ENCODE data around the gene SLC39A10. TPM values are rescaled to one million over a fixed set of nuclear protein-coding genes. Genes with fewer than 3 reads are reported as not detected.
"Not testable (repeated sequence)": the region's sequence is repeated elsewhere in the genome, so short reads cannot be mapped to it uniquely, and the experiment has no call there.

The SLC39A10 gene
- total and polyA plus RNA-seq, 2 of the 4 experiments (the other 2 are of a cell fraction), result 17.6 to 64.7 TPM

- H3K4me3 ChIP-seq (ENCODE audit: insufficient read depth, low read depth, low read length); intact Hi-C loops (cut with micrococcal nuclease); in situ Hi-C loops (cut with MboI; ENCODE audit: low sequenced_read_pairs); ATAC-seq (ENCODE audit: low read depth); H2AK5ac ChIP-seq (ENCODE audit: low read depth, low read length); H3K56ac ChIP-seq (ENCODE audit: extremely low read depth, insufficient read depth, low read length); H4K5ac ChIP-seq (ENCODE audit: low read depth, low read length); H3K9me3 ChIP-seq (ENCODE audit: control insufficient read depth, insufficient read depth, low read length); H2AK9ac ChIP-seq (replicated peaks; ENCODE audit: low read depth, low read length, poor library complexity); CTCF ChIA-PET; H3K4ac ChIP-seq (ENCODE audit: low read depth, low read length); H2AFZ ChIP-seq (replicated peaks; ENCODE audit: low read length, poor library complexity); H3K36me3 ChIP-seq (ENCODE audit: control insufficient read depth, insufficient read depth, low read length); H3K4me2 ChIP-seq (ENCODE audit: low read depth, low read length); H4K20me1 ChIP-seq (ENCODE audit: insufficient read depth, low read length); H4K91ac ChIP-seq (ENCODE audit: insufficient read depth, low read depth, low read length); dilution Hi-C loops (cut with HindIII; ENCODE audit: low sequenced_read_pairs, unreplicated experiment); DNase-seq; H2BK120ac ChIP-seq (ENCODE audit: low read depth, low read length); H3K9ac ChIP-seq (ENCODE audit: low read depth, low read length); H3K9me1 ChIP-seq (ENCODE audit: insufficient read depth, low read length); H2BK5ac ChIP-seq (ENCODE audit: low read depth, low read length, poor library complexity, severe bottlenecking); H3K27me3 ChIP-seq (ENCODE audit: control insufficient read depth, insufficient read depth, low read length); H3K4me1 ChIP-seq (ENCODE audit: control insufficient read depth, insufficient read depth, low read length); H2BK20ac ChIP-seq (ENCODE audit: low read depth, low read length); POLR2A ChIA-PET (ENCODE audit: unreplicated experiment); H3K14ac ChIP-seq (replicated peaks; ENCODE audit: low read depth, low read length); H2BK15ac ChIP-seq (ENCODE audit: low read depth, low read length); H4K8ac ChIP-seq (ENCODE audit: low read depth in 2 of 2, low read length in 2 of 2); H3K18ac ChIP-seq (ENCODE audit: low read depth, low read length); H3K27ac ChIP-seq (ENCODE audit: insufficient read depth, low read length); BruUV-seq (replicated peaks); H3K23ac ChIP-seq (ENCODE audit: low read depth, low read length): not testable (repeated sequence)
- H3K79me1 ChIP-seq (ENCODE audit: low read depth in 1 of 2, low read length in 2 of 2), result peaks cover 25 to 30% of the 10 kb centered on the region in 2 experiments
- no CpG with 5 or more reads among the region's 3 CpGs for WGBS, 2 experiments (ENCODE audit: extremely low coverage in 2 of 2, insufficient read length in 1 of 2)
Measured at GRCh38 chr2:195692531-195692930, 35.5 kb downstream of the SLC39A10 start.

All from IMR-90 (cell line).